Measurements from ENCODE around the gene RTN4RL2. TPM values are rescaled to one million over a fixed set of nuclear protein-coding genes. Genes with fewer than 3 reads are reported as not detected.
A peak's percentile ranks its signal among the peaks of the same experiment; 100 is the strongest.

RTN4RL2 gene
- total and polyA plus RNA-seq, 9 of the 15 experiments (the other 6 are each of a cell fraction or from before 2014, with no cell fraction given): 0.06 to 1.9 (median 0.34) TPM; not detected in 4

GRCh38 chr11:57460022-57460757 is at the start of gene RTN4RL2 (continued):
- TF ChIP-seq HMBOX1 (IDR thresholded peaks at IDR 0.05) (no peak), MTA3 (IDR thresholded peaks at IDR 0.05; ENCODE audit: borderline replicate concordance) (no peak), NFIC (IDR thresholded peaks at IDR 0.05) (peak; percentile 83), ZKSCAN3 (CRISPR knock-in tag; IDR thresholded peaks at IDR 0.05) (no peak), RB1 (IDR thresholded peaks at IDR 0.05; ENCODE audit: low read depth) (0 out of 2 replicates have a peak, but pooled peaks have one; percentile 45), NFE2L1 (tag; IDR thresholded peaks at IDR 0.05; ENCODE audit: borderline replicate concordance, low read depth) (no peak), ZNF184 (CRISPR knock-in tag; IDR thresholded peaks at IDR 0.05) (no peak), CREM (IDR thresholded peaks at IDR 0.05; ENCODE audit: low read depth) (no peak), PYGO2 (tag; IDR thresholded peaks at IDR 0.05) (no peak), EP400 (IDR thresholded peaks at IDR 0.05) (no peak), RCOR1 (IDR thresholded peaks at IDR 0.05; ENCODE audit: borderline replicate concordance in 1 of 2, low read depth in 2 of 2, low read length in 2 of 2) (peak in 1 of 2 experiments; percentile 36; a peak in 1 of 4 replicates), MCM2 (IDR thresholded peaks at IDR 0.05; ENCODE audit: low read depth) (no peak), HLTF (IDR thresholded peaks at IDR 0.05) (no peak), E2F6 (IDR thresholded peaks at IDR 0.05; ENCODE audit: borderline replicate concordance in 1 of 2, extremely low read depth in 1 of 2, insufficient read depth in 1 of 2, insufficient read length in 1 of 2, low read depth in 1 of 2, low read length in 1 of 2, poor library complexity in 1 of 2, severe bottlenecking in 1 of 2) (peak; percentile 21 to 55), CXXC5 (CRISPR knock-in tag; IDR thresholded peaks at IDR 0.05) (peak; percentile 49), ETV5 (CRISPR knock-in tag; IDR thresholded peaks at IDR 0.05; ENCODE audit: low read depth) (no peak), HDAC1 (IDR thresholded peaks at IDR 0.05) (no peak), CHD4 (IDR thresholded peaks at IDR 0.05; ENCODE audit: insufficient read depth, insufficient replicate concordance, low read depth, low read length, poor library complexity, severe bottlenecking) (no peak), SUPT5H (IDR thresholded peaks at IDR 0.05) (no peak)
- TF ChIP-seq, protein P1, sequence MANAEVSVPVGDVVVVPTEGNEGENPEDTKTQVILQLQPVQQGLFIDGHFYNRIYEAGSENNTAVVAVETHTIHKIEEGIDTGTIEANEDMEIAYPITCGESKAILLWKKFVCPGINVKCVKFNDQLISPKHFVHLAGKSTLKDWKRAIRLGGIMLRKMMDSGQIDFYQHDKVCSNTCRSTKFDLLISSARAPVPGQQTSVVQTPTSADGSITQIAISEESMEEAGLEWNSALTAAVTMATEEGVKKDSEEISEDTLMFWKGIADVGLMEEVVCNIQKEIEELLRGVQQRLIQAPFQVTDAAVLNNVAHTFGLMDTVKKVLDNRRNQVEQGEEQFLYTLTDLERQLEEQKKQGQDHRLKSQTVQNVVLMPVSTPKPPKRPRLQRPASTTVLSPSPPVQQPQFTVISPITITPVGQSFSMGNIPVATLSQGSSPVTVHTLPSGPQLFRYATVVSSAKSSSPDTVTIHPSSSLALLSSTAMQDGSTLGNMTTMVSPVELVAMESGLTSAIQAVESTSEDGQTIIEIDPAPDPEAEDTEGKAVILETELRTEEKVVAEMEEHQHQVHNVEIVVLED (CRISPR knock-in tag; IDR thresholded peaks at IDR 0.05): no peak
- TF ChIP-seq, protein P2, sequence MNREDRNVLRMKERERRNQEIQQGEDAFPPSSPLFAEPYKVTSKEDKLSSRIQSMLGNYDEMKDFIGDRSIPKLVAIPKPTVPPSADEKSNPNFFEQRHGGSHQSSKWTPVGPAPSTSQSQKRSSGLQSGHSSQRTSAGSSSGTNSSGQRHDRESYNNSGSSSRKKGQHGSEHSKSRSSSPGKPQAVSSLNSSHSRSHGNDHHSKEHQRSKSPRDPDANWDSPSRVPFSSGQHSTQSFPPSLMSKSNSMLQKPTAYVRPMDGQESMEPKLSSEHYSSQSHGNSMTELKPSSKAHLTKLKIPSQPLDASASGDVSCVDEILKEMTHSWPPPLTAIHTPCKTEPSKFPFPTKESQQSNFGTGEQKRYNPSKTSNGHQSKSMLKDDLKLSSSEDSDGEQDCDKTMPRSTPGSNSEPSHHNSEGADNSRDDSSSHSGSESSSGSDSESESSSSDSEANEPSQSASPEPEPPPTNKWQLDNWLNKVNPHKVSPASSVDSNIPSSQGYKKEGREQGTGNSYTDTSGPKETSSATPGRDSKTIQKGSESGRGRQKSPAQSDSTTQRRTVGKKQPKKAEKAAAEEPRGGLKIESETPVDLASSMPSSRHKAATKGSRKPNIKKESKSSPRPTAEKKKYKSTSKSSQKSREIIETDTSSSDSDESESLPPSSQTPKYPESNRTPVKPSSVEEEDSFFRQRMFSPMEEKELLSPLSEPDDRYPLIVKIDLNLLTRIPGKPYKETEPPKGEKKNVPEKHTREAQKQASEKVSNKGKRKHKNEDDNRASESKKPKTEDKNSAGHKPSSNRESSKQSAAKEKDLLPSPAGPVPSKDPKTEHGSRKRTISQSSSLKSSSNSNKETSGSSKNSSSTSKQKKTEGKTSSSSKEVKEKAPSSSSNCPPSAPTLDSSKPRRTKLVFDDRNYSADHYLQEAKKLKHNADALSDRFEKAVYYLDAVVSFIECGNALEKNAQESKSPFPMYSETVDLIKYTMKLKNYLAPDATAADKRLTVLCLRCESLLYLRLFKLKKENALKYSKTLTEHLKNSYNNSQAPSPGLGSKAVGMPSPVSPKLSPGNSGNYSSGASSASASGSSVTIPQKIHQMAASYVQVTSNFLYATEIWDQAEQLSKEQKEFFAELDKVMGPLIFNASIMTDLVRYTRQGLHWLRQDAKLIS (CRISPR knock-in tag; IDR thresholded peaks at IDR 0.05): no peak
